Measurements from ENCODE around the gene DAD1.

The DAD1 gene

DNA sequence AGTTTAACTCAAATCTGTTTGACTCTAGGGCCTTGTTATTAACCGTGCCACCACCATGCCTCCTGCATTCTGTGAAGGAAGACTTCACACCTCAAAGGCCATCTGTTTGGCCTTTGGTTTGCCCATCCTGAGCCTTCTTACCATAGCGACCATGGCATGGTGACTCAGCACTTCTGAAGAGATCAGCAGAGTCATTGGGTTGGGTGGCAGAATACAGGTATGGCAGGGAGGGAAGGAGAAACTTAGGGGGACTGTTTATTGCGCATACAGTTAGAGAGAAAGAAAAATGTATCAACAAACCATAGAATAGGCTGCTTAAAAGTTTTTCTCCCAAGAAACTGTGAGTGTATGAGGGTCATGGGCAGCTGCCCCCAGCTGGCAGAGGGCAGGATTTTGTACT lies 49.2 kb downstream of the DAD1 start:
- DNase-seq (ENCODE audit: low read depth in 2 of 3, low spot score in 1 of 3) = no peak

GRCh38 chr14:22538671-22539228 lies 50.3 kb downstream of the DAD1 start:
- DNase-seq (ENCODE audit: low read depth in 2 of 3, low spot score in 1 of 3) = no peak

DNA sequence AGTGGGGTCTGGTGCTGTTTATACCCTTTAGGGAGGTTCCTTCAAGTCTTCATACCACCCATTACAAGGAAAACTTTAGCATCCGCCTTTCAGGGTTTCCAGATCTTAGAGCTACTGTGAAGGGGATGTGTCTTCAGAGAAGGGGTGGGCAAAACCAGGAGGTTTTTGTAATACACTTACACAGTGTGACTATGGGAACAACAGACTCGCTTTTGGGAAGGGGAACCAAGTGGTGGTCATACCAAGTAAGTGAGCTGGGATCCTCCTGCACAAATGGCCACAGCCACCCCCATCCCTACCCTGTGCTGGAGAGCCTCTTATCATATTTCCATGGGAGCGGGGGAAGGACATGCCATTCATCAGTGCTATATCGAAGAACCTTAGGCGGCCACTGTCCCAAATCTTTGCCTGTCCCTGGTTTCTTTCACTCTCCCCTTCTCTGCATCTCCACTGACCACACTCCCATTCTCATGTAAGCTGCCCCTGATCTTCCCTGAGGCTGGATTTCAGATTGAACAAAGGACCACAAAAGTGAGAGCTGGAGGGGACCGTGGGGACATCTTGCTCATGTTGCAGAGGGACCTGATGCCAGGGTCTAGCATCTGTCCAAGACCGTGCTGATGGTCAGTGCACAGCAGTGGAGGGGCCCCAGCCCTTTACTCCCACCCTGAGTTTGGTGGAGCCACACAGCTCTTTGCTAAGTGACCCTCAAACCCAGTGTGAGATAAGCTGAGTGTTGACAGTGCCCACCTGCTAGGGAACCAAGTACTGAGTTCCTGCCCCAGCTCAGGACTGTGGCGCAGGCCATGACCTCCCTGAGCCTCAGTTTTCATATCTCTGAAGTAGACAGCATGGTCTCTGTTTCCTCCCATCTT lies 51.4 kb downstream of the DAD1 start:
- DNase-seq (ENCODE audit: low read depth in 2 of 3, low spot score in 1 of 3) = no peak

GRCh38 chr14:22536853-22537338 lies 52.1 kb downstream of the DAD1 start:
- DNase-seq (ENCODE audit: low read depth in 2 of 3, low spot score in 1 of 3) = peak; percentile 80 to 87 (median 83)

DNA sequence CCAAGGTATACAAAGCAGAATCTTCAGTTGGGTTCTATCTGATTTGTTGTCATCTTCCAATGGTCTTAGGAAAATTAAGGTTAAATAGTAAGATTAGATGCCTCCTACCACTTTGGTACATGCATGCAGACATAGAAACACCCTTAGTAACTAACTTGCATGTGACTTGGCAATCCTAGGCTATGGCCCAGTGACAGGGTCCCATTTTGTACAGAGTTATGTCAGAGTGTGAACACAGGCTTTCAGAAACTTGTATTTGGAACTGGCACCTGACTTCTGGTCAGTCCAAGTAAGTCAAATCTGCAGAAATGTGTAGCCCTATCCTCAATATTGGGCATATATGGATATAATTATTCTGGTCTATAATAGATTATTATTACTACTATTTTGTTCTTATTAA lies 53.1 kb downstream of the DAD1 start:
- DNase-seq (ENCODE audit: low read depth in 2 of 3, low spot score in 1 of 3) = no peak

GRCh38 chr14:22535126-22535525 lies 53.9 kb downstream of the DAD1 start:
- no peak for DNase-seq (ENCODE audit: low read depth in 2 of 3, low spot score in 1 of 3)

DNA sequence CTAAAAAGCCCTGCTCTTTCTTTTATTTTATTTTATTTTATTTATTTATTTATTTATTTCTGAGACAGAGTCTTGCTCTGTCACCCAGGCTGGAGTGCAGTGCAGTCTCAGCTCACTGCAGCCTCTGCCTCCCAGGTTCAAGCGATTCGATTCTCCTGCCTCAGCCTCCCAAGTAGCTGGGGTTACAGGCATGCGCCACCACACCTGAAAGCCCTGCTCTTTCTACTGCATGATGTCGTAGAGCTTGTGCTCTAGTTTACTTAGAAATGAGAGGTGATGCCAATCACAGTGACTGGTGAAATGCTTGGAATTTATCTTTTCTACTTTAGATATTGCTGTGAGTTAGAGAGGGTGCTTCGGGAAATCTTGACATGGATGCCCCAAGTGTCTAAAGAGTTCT lies 54.5 kb downstream of the DAD1 start:
- DNase-seq (ENCODE audit: low read depth in 2 of 3, low spot score in 1 of 3) = no peak

- DNase-seq (ENCODE audit: low read depth in 2 of 3, low spot score in 1 of 3) = no peak
These were observed 55.2 kb downstream of the DAD1 start for GRCh38 chr14:22533739-22534359.

GRCh38 chr14:22533057-22533704 lies 55.8 kb downstream of the DAD1 start:
- DNase-seq (ENCODE audit: low read depth in 2 of 3, low spot score in 1 of 3) = no peak

DNA sequence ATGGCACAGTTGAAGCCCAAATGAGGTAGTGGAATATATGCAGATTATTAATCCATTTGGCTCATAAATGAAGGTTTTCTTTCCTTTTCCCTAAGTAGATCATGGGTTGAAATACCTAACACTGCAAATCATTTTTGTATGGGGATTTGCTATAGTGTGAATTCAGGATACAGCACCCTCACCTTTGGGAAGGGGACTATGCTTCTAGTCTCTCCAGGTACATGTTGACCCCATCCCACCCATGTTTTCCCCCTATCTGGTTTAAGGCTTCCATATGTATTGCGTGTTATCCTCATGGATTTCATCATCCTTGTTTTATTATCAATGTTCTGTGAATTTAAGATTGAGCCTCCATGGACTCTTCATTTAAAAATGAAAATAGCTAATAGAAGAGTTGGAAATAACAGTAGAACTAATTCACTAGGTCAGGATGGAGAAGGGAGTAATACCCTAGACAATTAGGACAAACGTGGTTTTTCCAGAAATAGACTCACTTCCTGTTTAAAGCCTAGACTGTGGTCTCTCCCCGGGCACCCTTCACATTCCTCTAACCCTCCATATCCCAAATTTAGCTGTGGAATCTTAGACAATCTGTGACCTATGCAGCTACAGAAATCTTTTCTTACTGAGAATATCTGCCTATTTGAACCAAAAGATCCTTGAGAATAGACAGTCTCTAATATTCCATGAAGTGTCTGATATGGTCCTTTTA lies 56.5 kb downstream of the DAD1 start:
- DNase-seq (ENCODE audit: low read depth in 2 of 3, low spot score in 1 of 3) = no peak

- no peak for DNase-seq (ENCODE audit: low read depth in 2 of 3, low spot score in 1 of 3)
These were observed 57.3 kb downstream of the DAD1 start for GRCh38 chr14:22531451-22532344.

DNA sequence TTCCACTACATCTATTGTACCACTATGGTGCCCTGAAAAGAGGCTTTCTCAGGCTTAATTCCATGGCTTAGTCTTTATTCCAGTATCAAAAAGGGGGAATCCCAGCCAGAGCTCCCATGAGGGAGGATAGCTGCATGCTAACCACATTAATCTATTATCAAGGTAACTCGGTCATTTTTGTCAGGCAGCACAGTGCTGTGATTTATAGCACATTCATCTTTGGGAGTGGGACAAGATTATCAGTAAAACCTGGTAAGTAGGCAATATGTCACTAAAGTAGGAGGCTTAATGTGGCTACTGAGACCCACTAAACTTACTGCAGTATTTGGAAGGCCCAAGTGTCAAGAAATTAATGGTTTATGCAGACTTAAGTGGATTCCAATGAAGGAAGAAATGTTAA lies 58.9 kb downstream of the DAD1 start:
- no peak for DNase-seq (ENCODE audit: low read depth in 2 of 3, low spot score in 1 of 3)

DNA sequence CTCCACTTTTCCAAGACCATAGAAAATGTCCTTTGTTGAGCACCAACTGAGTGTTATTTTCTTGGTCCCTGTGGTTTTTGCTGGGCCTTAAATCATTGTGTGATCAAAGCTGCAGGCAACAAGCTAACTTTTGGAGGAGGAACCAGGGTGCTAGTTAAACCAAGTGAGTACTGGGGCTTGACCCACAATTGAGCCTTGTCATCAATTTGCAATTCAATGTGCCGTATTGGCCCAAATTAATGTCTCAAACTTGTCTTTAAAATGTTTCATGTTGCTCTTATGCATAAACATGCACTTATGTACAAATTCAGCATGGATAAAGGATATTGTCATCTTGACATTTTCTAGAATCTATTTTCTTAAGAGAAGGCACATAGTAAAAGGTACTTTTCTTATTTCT lies 62.3 kb downstream of the DAD1 start:
- DNase-seq (ENCODE audit: low read depth in 2 of 3, low spot score in 1 of 3) = no peak

DNA sequence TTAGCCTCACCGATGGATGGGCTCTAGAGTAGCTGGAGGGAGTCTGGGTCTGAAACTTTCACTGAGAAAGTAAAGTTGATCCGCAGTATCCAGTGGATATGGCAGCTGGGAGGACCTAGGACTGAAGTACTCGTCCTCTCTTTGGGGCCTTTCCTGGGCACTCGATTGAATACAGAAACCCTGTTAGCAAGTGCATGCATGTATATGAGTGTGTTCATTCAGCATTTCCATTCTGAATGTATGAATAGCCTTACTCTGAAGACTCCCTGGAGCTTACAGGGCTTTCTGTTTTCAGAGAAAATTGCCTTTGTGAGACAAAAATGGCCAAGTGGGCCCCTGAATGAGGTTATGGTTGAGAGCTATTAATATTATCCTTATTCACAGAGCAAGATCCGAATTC lies 62.8 kb downstream of the DAD1 start:
- DNase-seq (ENCODE audit: low read depth in 2 of 3, low spot score in 1 of 3) = no peak

DNA sequence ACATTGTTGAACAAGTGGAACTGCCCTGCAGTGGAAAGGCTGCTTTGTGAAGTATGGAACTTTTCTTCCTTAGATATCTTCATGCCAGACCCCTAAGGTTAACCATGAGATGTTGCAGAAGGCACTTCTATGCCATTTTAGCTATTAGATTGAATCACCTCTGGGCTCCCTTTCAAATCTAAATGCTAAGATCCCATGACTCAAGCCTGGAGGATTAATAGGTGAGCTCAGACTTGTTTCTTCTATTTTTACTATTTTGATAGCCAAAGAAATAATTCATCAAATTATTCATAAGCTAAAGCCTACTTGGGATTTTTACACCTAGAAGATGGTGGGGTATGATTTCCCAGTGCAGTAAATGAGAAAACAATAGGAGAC lies 64.3 kb downstream of the DAD1 start:
- no peak for DNase-seq (ENCODE audit: low read depth in 2 of 3, low spot score in 1 of 3)

- no peak for DNase-seq (ENCODE audit: low read depth in 2 of 3, low spot score in 1 of 3)
These were observed 64.8 kb downstream of the DAD1 start for GRCh38 chr14:22524115-22524783.

- DNase-seq (ENCODE audit: low read depth in 2 of 3, low spot score in 1 of 3) = no peak
These were observed 65.7 kb downstream of the DAD1 start for GRCh38 chr14:22523283-22523682.

- DNase-seq (ENCODE audit: low read depth in 2 of 3, low spot score in 1 of 3) = no peak
These were observed 66.5 kb downstream of the DAD1 start for GRCh38 chr14:22522466-22522957.

- DNase-seq (ENCODE audit: low read depth in 2 of 3, low spot score in 1 of 3) = no peak
These were observed 67.4 kb downstream of the DAD1 start for GRCh38 chr14:22521449-22522239.

Measured in stimulated activated CD4-positive, alpha-beta T cell treated with anti-CD3 and anti-CD28 coated beads, Interleukin-12 subunit alpha, Interleukin-12 subunit beta, amount 100 ng/mL, for 48 hours (primary cell).